Measurements from ENCODE around the gene CNN2. TPM values are rescaled to one million over a fixed set of nuclear protein-coding genes. Genes with fewer than 3 reads are reported as not detected.

CNN2 gene
- total RNA-seq, 1 experiment from 2014 or later, result 524 TPM

DNA sequence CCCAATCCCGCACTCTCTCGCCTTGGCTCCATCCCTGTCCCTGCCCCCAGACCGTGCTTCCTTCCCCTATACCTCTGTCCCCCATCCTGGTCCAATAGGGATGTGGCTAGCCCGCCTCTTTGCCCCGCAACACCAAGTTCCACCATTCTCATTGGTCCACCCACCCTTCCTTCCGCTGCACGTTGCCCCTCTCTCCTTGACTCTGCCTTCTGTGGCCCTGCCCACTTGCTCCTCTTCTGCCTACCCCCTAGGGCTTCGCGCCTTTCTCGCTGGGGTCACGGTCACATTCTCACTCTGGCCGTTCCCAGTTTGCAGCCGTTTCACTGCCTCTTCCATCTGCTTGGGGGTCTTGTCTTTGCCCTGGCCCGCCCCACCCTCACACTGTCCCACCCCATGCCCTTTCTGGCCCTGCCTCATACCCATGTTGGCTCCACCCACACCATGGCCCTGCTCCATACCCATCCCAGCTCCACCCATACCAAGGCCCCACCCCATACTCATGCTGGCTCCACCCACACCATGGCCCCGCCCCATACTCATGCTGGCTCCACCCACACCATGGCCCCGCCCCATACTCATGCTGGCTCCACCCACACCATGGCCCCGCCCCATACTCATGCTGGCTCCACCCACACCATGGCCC lies 36.1 kb downstream of the CNN2 start:
- Histone ChIP-seq H2AK5ac (ENCODE audit: insufficient read length, low read length) (no peak overlapping the region), H3T11ph (ENCODE audit: low read length) (no peak overlapping the region), H3K14ac (ENCODE audit: insufficient read depth, low read length) (no peak overlapping the region), H3K4me2 (ENCODE audit: insufficient read depth, insufficient read length, low read length) (no peak overlapping the region), H3K79me1 (ENCODE audit: insufficient read depth, low read depth, low read length, poor library complexity, severe bottlenecking) (no peaks in the 10 kb centered on the region), H2BK5ac (ENCODE audit: insufficient read length, low read length) (no peak overlapping the region), H3K4ac (ENCODE audit: low read depth, low read length) (no peak overlapping the region), H3K79me2 (ENCODE audit: insufficient read depth, low read length) (no peaks in the 10 kb centered on the region), H3K9ac (ENCODE audit: extremely low read depth, insufficient read length, low read length) (no peak overlapping the region), H4K91ac (ENCODE audit: insufficient read length, low read depth, low read length) (no peak overlapping the region), H3K18ac (ENCODE audit: insufficient read length, low read depth, low read length) (peak overlapping the region; percentile 8), H3K4me1 (ENCODE audit: insufficient read depth, low read length) (peaks cover 5% of the 10 kb centered on the region; the same call in 1 of the 2 replicates), H2AFZ (ENCODE audit: low read length) (no peak overlapping the region), H3K9me3 (ENCODE audit: control insufficient read depth, low read depth, low read length) (peaks cover 10% of the 10 kb centered on the region), H4K8ac (replicated peaks; ENCODE audit: insufficient read length, low read depth, low read length) (no peak overlapping the region), H3K56ac (ENCODE audit: insufficient read length, low read depth, low read length) (no peak overlapping the region), H2BK20ac (ENCODE audit: low read depth, low read length, poor library complexity, severe bottlenecking) (no peak overlapping the region), H3K27me3 (ENCODE audit: insufficient read depth, low read length) (no peaks in the 10 kb centered on the region; the same call in 1 of the 2 replicates), H3K23me2 (ENCODE audit: insufficient read length, low read depth, low read length, poor library complexity, severe bottlenecking) (peaks cover 21% of the 10 kb centered on the region), H2BK15ac (ENCODE audit: low read depth, low read length) (no peak overlapping the region), H2BK120ac (ENCODE audit: low read depth, low read length, poor library complexity, severe bottlenecking) (no peak overlapping the region), H3K27ac (ENCODE audit: insufficient read length, low read depth, low read length) (no peak overlapping the region), H2BK12ac (ENCODE audit: insufficient read length, low read depth, low read length) (no peak overlapping the region), H3K23ac (ENCODE audit: insufficient read length, low read depth, low read length) (no peak overlapping the region), H4K20me1 (ENCODE audit: control insufficient read depth, insufficient read depth, insufficient read length) (no peaks in the 10 kb centered on the region), H4K5ac (ENCODE audit: insufficient read length, low read depth, low read length) (no peak overlapping the region)
- peak overlapping the region; percentile 14 to 72; a peak in 4 of 5 replicates for H3K4me3 Mint-ChIP-seq
- TF ChIP-seq, protein P1, sequence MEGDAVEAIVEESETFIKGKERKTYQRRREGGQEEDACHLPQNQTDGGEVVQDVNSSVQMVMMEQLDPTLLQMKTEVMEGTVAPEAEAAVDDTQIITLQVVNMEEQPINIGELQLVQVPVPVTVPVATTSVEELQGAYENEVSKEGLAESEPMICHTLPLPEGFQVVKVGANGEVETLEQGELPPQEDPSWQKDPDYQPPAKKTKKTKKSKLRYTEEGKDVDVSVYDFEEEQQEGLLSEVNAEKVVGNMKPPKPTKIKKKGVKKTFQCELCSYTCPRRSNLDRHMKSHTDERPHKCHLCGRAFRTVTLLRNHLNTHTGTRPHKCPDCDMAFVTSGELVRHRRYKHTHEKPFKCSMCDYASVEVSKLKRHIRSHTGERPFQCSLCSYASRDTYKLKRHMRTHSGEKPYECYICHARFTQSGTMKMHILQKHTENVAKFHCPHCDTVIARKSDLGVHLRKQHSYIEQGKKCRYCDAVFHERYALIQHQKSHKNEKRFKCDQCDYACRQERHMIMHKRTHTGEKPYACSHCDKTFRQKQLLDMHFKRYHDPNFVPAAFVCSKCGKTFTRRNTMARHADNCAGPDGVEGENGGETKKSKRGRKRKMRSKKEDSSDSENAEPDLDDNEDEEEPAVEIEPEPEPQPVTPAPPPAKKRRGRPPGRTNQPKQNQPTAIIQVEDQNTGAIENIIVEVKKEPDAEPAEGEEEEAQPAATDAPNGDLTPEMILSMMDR (conservative IDR thresholded peaks at IDR 0.05), result no peak
- peaks cover 13% of the 10 kb centered on the region for H3K27me3 Mint-ChIP-seq (ENCODE audit: low read depth)
- DNase-seq, result peak; percentile 72
- WGBS (ENCODE audit: extremely low coverage, insufficient read length, low lambda C conversion rate), result no CpG with 5 or more reads among the region's 17 CpGs
- H3K36me3 Mint-ChIP-seq (ENCODE audit: insufficient read depth in 1 of 3, low read depth in 3 of 3), result peaks cover 0 to 5% (median under 1%) of the 10 kb centered on the region in 3 experiments; a peak in 1 of 7 replicates
- no peaks in the 10 kb centered on the region for H3K9me3 Mint-ChIP-seq
- H3K4me1 Mint-ChIP-seq, result peaks cover 11 to 32% of the 10 kb centered on the region in 2 experiments
- H3K27ac Mint-ChIP-seq, result peak overlapping the region; percentile 23 to 99 (median 93); a peak in 5 of 7 replicates

All from H9 (cell line).